ENCODE results near the gene MAP2K5. TPM values are rescaled to one million over a fixed set of nuclear protein-coding genes. Genes with fewer than 3 reads are reported as not detected.

Gene MAP2K5
- total RNA-seq, 2 experiments from 2014 or later = 18.0 to 26.7 TPM

GRCh38 chr15:67805008-67805665 lies 262.6 kb downstream of the MAP2K5 start:
- peaks cover 4% of the 10 kb centered on the region for H3K36me3 Mint-ChIP-seq (ENCODE audit: low read depth)
- H3K27ac Mint-ChIP-seq = no peak overlapping the region
- ChIA-PET CTCF (no interaction called here), POLR2A (no interaction called here)
- no peak for DNase-seq
- intact Hi-C loops (cut with DNase I, micrococcal nuclease) = no loop called here
- no peak for ATAC-seq
- no peaks in the 10 kb centered on the region for H3K4me1 Mint-ChIP-seq
- H3K9me3 Mint-ChIP-seq (ENCODE audit: low read depth) = no peaks in the 10 kb centered on the region
- no peak overlapping the region for H3K4me3 Mint-ChIP-seq
- H3K27me3 Mint-ChIP-seq = no peaks in the 10 kb centered on the region

- CTCF ChIA-PET = no interaction called here
- ATAC-seq (no peak), DNase-seq (no peak)
- POLR2A ChIA-PET = no interaction called here
- Mint-ChIP-seq H3K27ac (no peak overlapping the region), H3K4me3 (no peak overlapping the region), H3K9me3 (ENCODE audit: low read depth) (no peaks in the 10 kb centered on the region), H3K4me1 (no peaks in the 10 kb centered on the region), H3K36me3 (ENCODE audit: low read depth) (no peaks in the 10 kb centered on the region), H3K27me3 (no peaks in the 10 kb centered on the region)
- intact Hi-C loops (cut with DNase I, micrococcal nuclease) = no loop called here
Measured at GRCh38 chr15:67805666-67806516, 263.4 kb downstream of the MAP2K5 start.

GRCh38 chr15:67806536-67806935 lies 264.0 kb downstream of the MAP2K5 start:
- Mint-ChIP-seq H3K27me3 (no peaks in the 10 kb centered on the region), H3K4me3 (no peak overlapping the region), H3K27ac (no peak overlapping the region), H3K4me1 (no peaks in the 10 kb centered on the region), H3K36me3 (ENCODE audit: low read depth) (no peaks in the 10 kb centered on the region), H3K9me3 (ENCODE audit: low read depth) (no peaks in the 10 kb centered on the region)
- CTCF ChIA-PET = no interaction called here
- DNase-seq = no peak
- POLR2A ChIA-PET = no interaction called here
- intact Hi-C loops (cut with DNase I, micrococcal nuclease) = no loop called here
- no peak for ATAC-seq

- POLR2A ChIA-PET = no interaction called here
- DNase-seq = no peak
Measured at GRCh38 chr15:67807141-67807540, 264.6 kb downstream of the MAP2K5 start.

GRCh38 chr15:67807836-67808235 lies 265.3 kb downstream of the MAP2K5 start:
- H3K27me3 Mint-ChIP-seq = no peaks in the 10 kb centered on the region
- no peak overlapping the region for H3K4me3 Mint-ChIP-seq
- intact Hi-C loops (cut with DNase I, micrococcal nuclease) = no loop called here
- H3K9me3 Mint-ChIP-seq (ENCODE audit: low read depth) = no peaks in the 10 kb centered on the region
- ATAC-seq (no peak), DNase-seq (no peak)
- H3K4me1 Mint-ChIP-seq = no peaks in the 10 kb centered on the region
- ChIA-PET POLR2A (no interaction called here), CTCF (interaction anchor here (0.6 to 0.7 kb wide), 2 partner anchors 25 to 477 kb away, joined by 3 to 4 read pairs; no protein-coding TSS in a partner anchor)
- H3K27ac Mint-ChIP-seq = no peak overlapping the region
- H3K36me3 Mint-ChIP-seq (ENCODE audit: low read depth) = no peaks in the 10 kb centered on the region

More at GRCh38 chr15:67807141-67807540, 264.6 kb downstream of the MAP2K5 start:
- no peaks in the 10 kb centered on the region for H3K27me3 Mint-ChIP-seq
- intact Hi-C loops (cut with DNase I, micrococcal nuclease) = no loop called here
- no peaks in the 10 kb centered on the region for H3K4me1 Mint-ChIP-seq
- no peaks in the 10 kb centered on the region for H3K36me3 Mint-ChIP-seq (ENCODE audit: low read depth)
- CTCF ChIA-PET = interaction anchor here (0.6 kb wide), 1 partner anchor 24 kb away, joined by 4 read pairs; no protein-coding TSS in a partner anchor
- no peak for ATAC-seq
- no peaks in the 10 kb centered on the region for H3K9me3 Mint-ChIP-seq (ENCODE audit: low read depth)
- H3K27ac Mint-ChIP-seq = no peak overlapping the region
- no peak overlapping the region for H3K4me3 Mint-ChIP-seq

- Mint-ChIP-seq H3K27me3 (peaks cover 3% of the 10 kb centered on the region), H3K36me3 (ENCODE audit: low read depth) (no peaks in the 10 kb centered on the region), H3K9me3 (ENCODE audit: low read depth) (no peaks in the 10 kb centered on the region), H3K4me1 (no peaks in the 10 kb centered on the region), H3K4me3 (no peak overlapping the region), H3K27ac (no peak overlapping the region)
- no peak for DNase-seq
- intact Hi-C loops (cut with DNase I, micrococcal nuclease) = no loop called here
- POLR2A ChIA-PET = no interaction called here
- no peak for ATAC-seq
- CTCF ChIA-PET = no interaction called here
Measured at GRCh38 chr15:67808821-67809220, 266.3 kb downstream of the MAP2K5 start.

GRCh38 chr15:67809441-67809840 lies 266.9 kb downstream of the MAP2K5 start:
- ChIA-PET POLR2A (no interaction called here), CTCF (no interaction called here)
- Mint-ChIP-seq H3K27ac (no peak overlapping the region), H3K4me1 (no peaks in the 10 kb centered on the region), H3K4me3 (no peak overlapping the region), H3K9me3 (ENCODE audit: low read depth) (no peaks in the 10 kb centered on the region), H3K36me3 (ENCODE audit: low read depth) (no peaks in the 10 kb centered on the region), H3K27me3 (peaks cover 3% of the 10 kb centered on the region)
- intact Hi-C loops (cut with DNase I, micrococcal nuclease) = no loop called here
- DNase-seq = no peak
- no peak for ATAC-seq

- Mint-ChIP-seq H3K9me3 (ENCODE audit: low read depth) (no peaks in the 10 kb centered on the region), H3K4me1 (no peaks in the 10 kb centered on the region), H3K4me3 (no peak overlapping the region), H3K27me3 (peaks cover 3% of the 10 kb centered on the region), H3K27ac (no peak overlapping the region), H3K36me3 (ENCODE audit: low read depth) (no peaks in the 10 kb centered on the region)
- ChIA-PET CTCF (no interaction called here), POLR2A (no interaction called here)
- ATAC-seq = no peak
- intact Hi-C loops (cut with DNase I, micrococcal nuclease) = no loop called here
- DNase-seq = no peak
Measured at GRCh38 chr15:67809866-67810265, 267.4 kb downstream of the MAP2K5 start.

- no peak overlapping the region for H3K27ac Mint-ChIP-seq
- intact Hi-C loops (cut with DNase I, micrococcal nuclease) = no loop called here
- H3K9me3 Mint-ChIP-seq (ENCODE audit: low read depth) = no peaks in the 10 kb centered on the region
- ATAC-seq (no peak), DNase-seq (no peak)
- ChIA-PET POLR2A (no interaction called here), CTCF (no interaction called here)
- no peak overlapping the region for H3K4me3 Mint-ChIP-seq
- peaks cover 13% of the 10 kb centered on the region for H3K27me3 Mint-ChIP-seq
- no peaks in the 10 kb centered on the region for H3K36me3 Mint-ChIP-seq (ENCODE audit: low read depth)
- H3K4me1 Mint-ChIP-seq = no peaks in the 10 kb centered on the region
Measured at GRCh38 chr15:67812241-67812644, 269.7 kb downstream of the MAP2K5 start.

GRCh38 chr15:67813104-67813634 lies 270.7 kb downstream of the MAP2K5 start:
- CTCF ChIA-PET = interaction anchor here (0.6 kb wide), 1 partner anchor 433 kb away, joined by 3 read pairs; no protein-coding TSS in a partner anchor
- H3K27ac Mint-ChIP-seq = no peak overlapping the region
- peaks cover 19% of the 10 kb centered on the region for H3K27me3 Mint-ChIP-seq
- H3K4me3 Mint-ChIP-seq = no peak overlapping the region
- H3K36me3 Mint-ChIP-seq (ENCODE audit: low read depth) = peaks cover 1% of the 10 kb centered on the region
- ATAC-seq (no peak), DNase-seq (no peak)
- POLR2A ChIA-PET = no interaction called here
- no peaks in the 10 kb centered on the region for H3K4me1 Mint-ChIP-seq
- intact Hi-C loops (cut with DNase I, micrococcal nuclease) = no loop called here
- H3K9me3 Mint-ChIP-seq (ENCODE audit: low read depth) = no peaks in the 10 kb centered on the region

- peaks cover 31% of the 10 kb centered on the region for H3K27me3 Mint-ChIP-seq
- peaks cover 1% of the 10 kb centered on the region for H3K36me3 Mint-ChIP-seq (ENCODE audit: low read depth)
- intact Hi-C loops (cut with DNase I, micrococcal nuclease) = no loop called here
- CTCF ChIA-PET = no interaction called here
- POLR2A ChIA-PET = no interaction called here
- ATAC-seq (no peak), DNase-seq (no peak)
- H3K9me3 Mint-ChIP-seq (ENCODE audit: low read depth) = no peaks in the 10 kb centered on the region
- H3K4me1 Mint-ChIP-seq = no peaks in the 10 kb centered on the region
- H3K4me3 Mint-ChIP-seq = no peak overlapping the region
- H3K27ac Mint-ChIP-seq = no peak overlapping the region
Measured at GRCh38 chr15:67815036-67815592, 272.6 kb downstream of the MAP2K5 start.

GRCh38 chr15:67816668-67817067 lies 274.2 kb downstream of the MAP2K5 start:
- H3K9me3 Mint-ChIP-seq (ENCODE audit: low read depth) = no peaks in the 10 kb centered on the region
- DNase-seq = no peak
- H3K27ac Mint-ChIP-seq = no peak overlapping the region
- H3K4me1 Mint-ChIP-seq = peaks cover 7% of the 10 kb centered on the region
- no peak overlapping the region for H3K4me3 Mint-ChIP-seq
- ChIA-PET CTCF (no interaction called here), POLR2A (no interaction called here)
- intact Hi-C loops (cut with DNase I, micrococcal nuclease) = no loop called here
- peaks cover 1% of the 10 kb centered on the region for H3K36me3 Mint-ChIP-seq (ENCODE audit: low read depth)
- ATAC-seq = no peak
- peaks cover 45% of the 10 kb centered on the region for H3K27me3 Mint-ChIP-seq
